ENCODE data around the gene EEF1A2. TPM values are rescaled to one million over a fixed set of nuclear protein-coding genes. Genes with fewer than 3 reads are reported as not detected.

The EEF1A2 gene
- total RNA-seq, 1 experiment from 2014 or later: 32.0 TPM

DNA sequence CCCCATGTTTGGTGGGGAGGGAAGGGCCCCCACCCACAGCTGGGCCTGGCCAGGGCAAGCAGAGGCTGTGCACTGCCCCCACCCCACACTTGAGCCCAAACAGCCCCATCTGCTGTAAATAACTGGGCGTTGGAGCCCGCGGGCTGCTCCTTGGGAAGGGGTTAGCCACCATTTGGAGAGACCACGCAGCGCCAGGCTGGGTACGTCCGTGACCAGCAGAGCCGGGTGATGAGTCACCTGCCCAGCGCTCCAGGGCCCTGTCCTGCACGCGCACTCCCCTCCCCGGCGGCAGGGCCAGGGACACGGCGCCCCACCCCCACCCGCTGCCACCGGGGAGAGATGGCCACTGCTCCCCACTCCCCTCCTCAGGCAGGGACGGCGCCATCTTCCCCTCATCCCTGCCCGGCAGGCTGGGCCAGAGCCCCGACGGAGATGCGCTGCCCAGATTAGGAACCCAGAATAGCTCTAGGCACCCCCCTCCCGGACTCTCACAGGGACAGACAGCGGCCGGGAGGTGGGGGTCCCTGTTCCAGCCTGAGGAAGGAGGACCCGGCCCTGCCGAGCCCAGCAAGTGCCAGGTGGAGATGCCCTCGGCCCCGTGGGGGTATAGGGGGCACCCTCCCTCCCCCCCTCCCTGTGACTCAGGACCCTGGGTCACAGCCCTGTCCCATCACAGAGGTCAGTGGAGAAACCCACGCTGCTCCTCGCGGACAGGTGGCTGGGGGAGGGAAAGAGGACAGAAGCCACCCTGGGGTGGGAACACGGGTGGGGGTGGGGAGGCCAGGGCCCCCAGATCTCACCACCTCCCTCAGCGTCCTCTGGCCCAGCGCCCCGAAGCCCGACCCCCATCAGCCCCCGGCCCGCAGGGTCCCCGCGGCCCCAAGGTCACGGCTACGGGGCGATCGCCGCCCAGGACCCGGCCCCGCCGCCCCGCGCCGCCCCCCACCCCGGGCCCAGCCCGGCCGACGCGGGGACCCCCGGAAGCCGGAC, 642 bp downstream of the EEF1A2 start:
- Mint-ChIP-seq H3K4me1 (ENCODE audit: low read depth, unreplicated experiment) (no peaks in the 10 kb centered on the region), H3K27me3 (ENCODE audit: insufficient read depth, unreplicated experiment) (no peaks in the 10 kb centered on the region), H3K9me3 (ENCODE audit: unreplicated experiment) (no peaks in the 10 kb centered on the region), H3K4me3 (ENCODE audit: unreplicated experiment) (peak overlapping the region; percentile 66), H3K36me3 (ENCODE audit: insufficient read depth, unreplicated experiment) (no peaks in the 10 kb centered on the region), H3K27ac (ENCODE audit: unreplicated experiment) (no peak overlapping the region)
- no peaks in the 10 kb centered on the region for H3K9me3 ChIP-seq
- intact Hi-C loops (cut with micrococcal nuclease; ENCODE audit: unreplicated experiment): no loop called here
- H3K27me3 ChIP-seq (replicated peaks; ENCODE audit: control insufficient read depth, insufficient read depth, low read length): no peaks in the 10 kb centered on the region
- CTCF ChIA-PET: interaction anchor here (0.6 to 2.9 kb wide), 2 partner anchors 16 to 23 kb away, joined by 4 to 15 read pairs; partner anchors contain the start of gene PPDPF
- peak in 1 of 2 experiments; percentile 70 for DNase-seq
- H3K36me3 ChIP-seq (ENCODE audit: control insufficient read depth, insufficient read depth, low read length): no peaks in the 10 kb centered on the region
- no TSS peak for BruUV-seq (replicated peaks)
- TF ChIP-seq, protein P1, sequence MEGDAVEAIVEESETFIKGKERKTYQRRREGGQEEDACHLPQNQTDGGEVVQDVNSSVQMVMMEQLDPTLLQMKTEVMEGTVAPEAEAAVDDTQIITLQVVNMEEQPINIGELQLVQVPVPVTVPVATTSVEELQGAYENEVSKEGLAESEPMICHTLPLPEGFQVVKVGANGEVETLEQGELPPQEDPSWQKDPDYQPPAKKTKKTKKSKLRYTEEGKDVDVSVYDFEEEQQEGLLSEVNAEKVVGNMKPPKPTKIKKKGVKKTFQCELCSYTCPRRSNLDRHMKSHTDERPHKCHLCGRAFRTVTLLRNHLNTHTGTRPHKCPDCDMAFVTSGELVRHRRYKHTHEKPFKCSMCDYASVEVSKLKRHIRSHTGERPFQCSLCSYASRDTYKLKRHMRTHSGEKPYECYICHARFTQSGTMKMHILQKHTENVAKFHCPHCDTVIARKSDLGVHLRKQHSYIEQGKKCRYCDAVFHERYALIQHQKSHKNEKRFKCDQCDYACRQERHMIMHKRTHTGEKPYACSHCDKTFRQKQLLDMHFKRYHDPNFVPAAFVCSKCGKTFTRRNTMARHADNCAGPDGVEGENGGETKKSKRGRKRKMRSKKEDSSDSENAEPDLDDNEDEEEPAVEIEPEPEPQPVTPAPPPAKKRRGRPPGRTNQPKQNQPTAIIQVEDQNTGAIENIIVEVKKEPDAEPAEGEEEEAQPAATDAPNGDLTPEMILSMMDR (IDR thresholded peaks at IDR 0.05; ENCODE audit: insufficient read depth in 1 of 2, low read depth in 1 of 2, low read length in 1 of 2, severe bottlenecking in 1 of 2, unreplicated experiment in 1 of 2): no peak
- POLR2A ChIA-PET: interaction anchor here (0.6 to 0.7 kb wide), 2 partner anchors 22 to 76 kb away, joined by 3 read pairs; partner anchors contain the start of genes HELZ2 and PPDPF
- H3K4me1 ChIP-seq: peaks cover 6% of the 10 kb centered on the region; the same call in 1 of the 2 replicates
- peak overlapping the region; percentile 58 for H3K4me3 ChIP-seq (ENCODE audit: low read depth, low read length)

DNA sequence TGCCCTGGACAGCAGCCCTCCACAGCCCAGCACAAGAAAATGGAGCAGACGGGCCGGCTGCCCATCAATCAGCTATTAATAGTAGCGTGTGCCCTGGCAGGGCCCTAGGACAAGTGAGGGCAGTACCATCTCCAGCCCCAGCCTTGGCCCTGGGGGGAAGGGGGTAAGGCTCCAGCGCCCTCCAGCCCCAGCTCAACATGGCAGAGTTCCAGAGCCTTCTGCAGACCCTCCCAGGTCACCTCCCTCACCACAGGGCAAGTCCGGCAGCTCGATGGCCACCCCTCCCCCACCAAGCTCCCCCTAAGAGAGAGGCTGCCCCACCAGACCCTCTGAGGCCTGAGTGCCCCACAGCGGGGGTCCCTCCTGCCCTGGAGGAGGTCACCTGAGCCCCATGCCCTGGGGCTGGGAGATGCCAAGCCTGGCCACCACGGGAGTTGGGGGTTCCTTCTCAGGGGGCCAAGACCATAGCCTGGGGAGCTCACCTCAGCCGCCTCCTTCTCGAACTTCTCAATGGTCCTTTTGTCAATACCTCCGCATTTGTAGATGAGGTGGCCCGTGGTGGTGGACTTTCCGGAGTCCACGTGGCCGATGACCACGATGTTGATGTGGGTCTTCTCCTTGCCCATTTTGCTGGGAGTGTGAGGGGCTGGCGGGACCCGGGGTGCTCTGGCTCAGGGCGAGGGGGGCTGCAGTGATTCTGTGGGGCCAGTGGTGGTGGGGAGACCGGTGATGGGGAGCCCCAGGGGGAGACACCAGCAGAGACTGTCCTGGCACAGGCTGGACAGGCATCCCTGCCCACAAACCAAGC, 1.5 kb downstream of the EEF1A2 start:
- TF ChIP-seq, protein P1 (IDR thresholded peaks at IDR 0.05; ENCODE audit: insufficient read depth in 1 of 2, low read depth in 1 of 2, low read length in 1 of 2, severe bottlenecking in 1 of 2, unreplicated experiment in 1 of 2): no peak
- intact Hi-C loops (cut with micrococcal nuclease; ENCODE audit: unreplicated experiment): no loop called here
- BruUV-seq (replicated peaks): TSS peak; percentile 29
- Mint-ChIP-seq H3K9me3 (ENCODE audit: unreplicated experiment) (peaks cover 8% of the 10 kb centered on the region), H3K4me3 (ENCODE audit: unreplicated experiment) (peak overlapping the region; percentile 66), H3K36me3 (ENCODE audit: insufficient read depth, unreplicated experiment) (no peaks in the 10 kb centered on the region), H3K4me1 (ENCODE audit: low read depth, unreplicated experiment) (no peaks in the 10 kb centered on the region), H3K27ac (ENCODE audit: unreplicated experiment) (no peak overlapping the region), H3K27me3 (ENCODE audit: insufficient read depth, unreplicated experiment) (no peaks in the 10 kb centered on the region)
- POLR2A ChIA-PET: interaction anchor here (0.5 to 0.7 kb wide), 2 partner anchors 23 to 88 kb away, joined by 3 read pairs; partner anchors contain the start of gene PPDPF
- CTCF ChIA-PET: interaction anchor here (0.5 to 2.9 kb wide), 7 partner anchors 13 to 586 kb away, joined by 3 to 15 read pairs (median 3); partner anchors contain the start of gene PPDPF
- Histone ChIP-seq H3K4me3 (ENCODE audit: low read depth, low read length) (no peak overlapping the region), H3K4me1 (peaks cover 6% of the 10 kb centered on the region; the same call in 1 of the 2 replicates), H3K9me3 (no peaks in the 10 kb centered on the region), H3K36me3 (ENCODE audit: control insufficient read depth, insufficient read depth, low read length) (no peaks in the 10 kb centered on the region), H3K27me3 (replicated peaks; ENCODE audit: control insufficient read depth, insufficient read depth, low read length) (no peaks in the 10 kb centered on the region)
- peak in 1 of 2 experiments; percentile 54 for DNase-seq

Data from Caco-2 (cell line).